ENCODE measurements around the gene SMURF1.

The SMURF1 gene

DNA sequence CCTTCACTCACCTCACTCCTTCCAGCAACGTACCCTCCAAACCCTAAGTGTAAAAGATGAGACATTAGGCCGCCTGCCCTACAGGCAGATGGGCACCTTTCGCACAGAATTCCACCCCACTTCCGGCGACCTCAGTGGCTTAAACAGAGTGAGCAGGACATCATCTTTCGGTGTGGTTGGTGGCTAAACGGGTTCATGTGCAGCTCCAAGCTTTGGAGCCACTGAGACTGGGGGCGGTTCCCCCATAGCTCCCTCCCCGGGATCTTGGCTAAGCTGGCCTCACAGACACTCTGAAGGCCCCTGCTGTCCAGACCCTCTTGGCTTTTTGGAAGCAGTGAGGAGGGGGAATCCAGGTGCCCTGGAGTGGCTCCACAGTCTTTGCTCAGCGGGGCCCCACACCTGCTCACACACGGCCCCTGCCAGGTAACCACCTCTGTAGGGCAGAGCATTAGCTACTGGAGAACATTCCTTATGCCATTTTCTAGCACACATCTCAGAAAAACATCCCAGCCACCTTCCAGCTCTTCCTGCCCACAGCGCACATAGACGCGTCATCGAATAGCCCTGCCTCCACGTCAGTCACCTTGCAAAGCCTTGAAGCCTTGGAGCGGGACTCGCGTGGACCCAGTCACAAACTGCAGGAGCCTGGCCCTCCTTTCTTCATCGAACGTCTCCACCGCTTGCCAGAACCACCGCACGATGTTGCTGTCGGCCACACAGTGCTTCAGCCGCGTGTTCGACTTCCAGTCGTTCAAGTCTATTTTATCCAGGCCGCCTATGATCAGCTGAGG, 108.8 kb downstream of the SMURF1 start:
- Histone ChIP-seq H3K4me1 (no peaks in the 10 kb centered on the region), H3K4me3 (ENCODE audit: low read depth, low read length) (no peak overlapping the region), H3K36me3 (ENCODE audit: control insufficient read depth, insufficient read depth, low read length) (no peaks in the 10 kb centered on the region), H3K27ac (no peak overlapping the region), H3K9me3 (ENCODE audit: control insufficient read depth, low read length) (no peaks in the 10 kb centered on the region), H2AFZ (no peak overlapping the region), H3K27me3 (ENCODE audit: control insufficient read depth, insufficient read depth, low read length) (no peaks in the 10 kb centered on the region), H3K9ac (no peak overlapping the region), H3K79me2 (no peaks in the 10 kb centered on the region), H3K4me2 (ENCODE audit: low read length) (no peak overlapping the region)
- TF ChIP-seq, protein P1, sequence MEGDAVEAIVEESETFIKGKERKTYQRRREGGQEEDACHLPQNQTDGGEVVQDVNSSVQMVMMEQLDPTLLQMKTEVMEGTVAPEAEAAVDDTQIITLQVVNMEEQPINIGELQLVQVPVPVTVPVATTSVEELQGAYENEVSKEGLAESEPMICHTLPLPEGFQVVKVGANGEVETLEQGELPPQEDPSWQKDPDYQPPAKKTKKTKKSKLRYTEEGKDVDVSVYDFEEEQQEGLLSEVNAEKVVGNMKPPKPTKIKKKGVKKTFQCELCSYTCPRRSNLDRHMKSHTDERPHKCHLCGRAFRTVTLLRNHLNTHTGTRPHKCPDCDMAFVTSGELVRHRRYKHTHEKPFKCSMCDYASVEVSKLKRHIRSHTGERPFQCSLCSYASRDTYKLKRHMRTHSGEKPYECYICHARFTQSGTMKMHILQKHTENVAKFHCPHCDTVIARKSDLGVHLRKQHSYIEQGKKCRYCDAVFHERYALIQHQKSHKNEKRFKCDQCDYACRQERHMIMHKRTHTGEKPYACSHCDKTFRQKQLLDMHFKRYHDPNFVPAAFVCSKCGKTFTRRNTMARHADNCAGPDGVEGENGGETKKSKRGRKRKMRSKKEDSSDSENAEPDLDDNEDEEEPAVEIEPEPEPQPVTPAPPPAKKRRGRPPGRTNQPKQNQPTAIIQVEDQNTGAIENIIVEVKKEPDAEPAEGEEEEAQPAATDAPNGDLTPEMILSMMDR (IDR thresholded peaks at IDR 0.05), result no peak

DNA sequence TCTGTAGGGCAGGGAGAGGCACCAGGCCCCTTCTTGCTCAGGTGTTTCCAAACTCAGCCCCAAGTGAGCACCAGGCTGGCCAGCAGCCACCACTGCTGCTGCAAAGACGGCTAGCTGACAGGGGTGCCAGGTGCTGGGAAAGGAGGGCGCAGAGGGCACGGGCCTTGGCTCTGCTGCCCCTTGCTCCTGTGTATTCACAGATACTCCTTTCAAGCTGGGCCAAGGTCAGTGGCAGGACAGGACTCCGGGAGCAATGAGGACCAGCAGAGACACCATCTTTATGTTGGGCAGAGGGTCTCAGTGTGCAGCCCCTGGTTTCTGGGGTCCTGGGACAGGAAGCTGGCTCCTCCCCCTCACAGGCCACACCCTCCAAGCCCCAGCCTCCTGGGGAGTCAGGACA, 110.1 kb downstream of the SMURF1 start:
- Histone ChIP-seq H3K4me1 (no peaks in the 10 kb centered on the region), H3K27ac (no peak overlapping the region), H3K36me3 (ENCODE audit: control insufficient read depth, insufficient read depth, low read length) (no peaks in the 10 kb centered on the region), H3K27me3 (ENCODE audit: control insufficient read depth, insufficient read depth, low read length) (no peaks in the 10 kb centered on the region), H2AFZ (no peak overlapping the region), H3K9ac (no peak overlapping the region), H3K79me2 (no peaks in the 10 kb centered on the region), H3K9me3 (ENCODE audit: control insufficient read depth, low read length) (no peaks in the 10 kb centered on the region), H3K4me3 (ENCODE audit: low read depth, low read length) (no peak overlapping the region), H3K4me2 (ENCODE audit: low read length) (no peak overlapping the region)
- TF ChIP-seq, protein P1 (IDR thresholded peaks at IDR 0.05), result no peak

DNA sequence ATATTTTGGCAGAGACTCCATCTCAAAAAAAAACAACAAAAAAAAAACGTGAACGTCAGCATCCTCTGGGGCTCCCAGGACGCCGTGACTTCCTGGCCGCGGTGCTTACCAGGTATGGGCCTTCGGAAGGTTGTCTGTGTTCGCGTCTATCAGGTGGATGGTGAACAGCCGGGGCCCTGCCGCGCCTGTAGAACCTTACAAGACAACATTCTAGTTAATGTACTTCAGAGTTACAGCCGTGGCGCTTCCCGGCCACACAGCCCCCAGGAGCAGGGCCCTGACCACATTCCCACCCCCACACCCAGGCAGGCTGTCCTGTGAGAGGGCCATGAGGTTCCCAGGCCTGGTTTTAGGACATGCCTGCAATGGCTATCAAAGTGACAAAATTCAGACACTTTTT, 111.0 kb downstream of the SMURF1 start:
- no peak overlapping the region for H3K27ac ChIP-seq
- no peaks in the 10 kb centered on the region for H3K4me1 ChIP-seq
- H3K36me3 ChIP-seq (ENCODE audit: control insufficient read depth, insufficient read depth, low read length), result no peaks in the 10 kb centered on the region
- no peaks in the 10 kb centered on the region for H3K9me3 ChIP-seq (ENCODE audit: control insufficient read depth, low read length)
- TF ChIP-seq, protein P1 (IDR thresholded peaks at IDR 0.05), result no peak
- H3K4me2 ChIP-seq (ENCODE audit: low read length), result no peak overlapping the region
- no peaks in the 10 kb centered on the region for H3K27me3 ChIP-seq (ENCODE audit: control insufficient read depth, insufficient read depth, low read length)
- no peak overlapping the region for H2AFZ ChIP-seq
- no peaks in the 10 kb centered on the region for H3K79me2 ChIP-seq
- H3K4me3 ChIP-seq (ENCODE audit: low read depth, low read length), result no peak overlapping the region
- H3K9ac ChIP-seq, result no peak overlapping the region

DNA sequence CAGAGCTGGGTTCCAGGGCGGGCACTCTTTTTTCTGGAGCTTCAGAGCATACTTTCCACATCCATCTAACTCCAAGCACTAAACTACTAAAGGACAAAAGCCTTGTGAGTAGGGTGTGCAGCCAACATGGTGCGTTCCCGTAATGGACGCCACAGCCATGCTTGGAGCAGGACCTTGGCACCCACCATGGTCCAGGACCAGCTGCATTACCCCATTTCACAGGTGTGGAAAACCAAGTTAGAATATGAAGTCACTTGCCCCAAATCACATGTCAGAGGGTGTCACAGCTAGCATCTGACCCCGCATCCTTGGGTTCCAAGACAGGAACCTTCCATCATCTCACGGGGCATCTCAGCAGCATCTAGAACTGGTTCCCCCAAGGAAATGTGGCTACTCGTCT, 112.4 kb downstream of the SMURF1 start:
- Histone ChIP-seq H3K4me2 (ENCODE audit: low read length) (no peak overlapping the region), H3K9me3 (ENCODE audit: control insufficient read depth, low read length) (no peaks in the 10 kb centered on the region), H3K27ac (peak overlapping the region; percentile 33), H3K27me3 (ENCODE audit: control insufficient read depth, insufficient read depth, low read length) (no peaks in the 10 kb centered on the region), H3K9ac (no peak overlapping the region), H3K36me3 (ENCODE audit: control insufficient read depth, insufficient read depth, low read length) (no peaks in the 10 kb centered on the region), H3K4me3 (ENCODE audit: low read depth, low read length) (no peak overlapping the region), H2AFZ (no peak overlapping the region), H3K79me2 (no peaks in the 10 kb centered on the region), H3K4me1 (no peaks in the 10 kb centered on the region)
- TF ChIP-seq, protein P1 (IDR thresholded peaks at IDR 0.05), result no peak

DNA sequence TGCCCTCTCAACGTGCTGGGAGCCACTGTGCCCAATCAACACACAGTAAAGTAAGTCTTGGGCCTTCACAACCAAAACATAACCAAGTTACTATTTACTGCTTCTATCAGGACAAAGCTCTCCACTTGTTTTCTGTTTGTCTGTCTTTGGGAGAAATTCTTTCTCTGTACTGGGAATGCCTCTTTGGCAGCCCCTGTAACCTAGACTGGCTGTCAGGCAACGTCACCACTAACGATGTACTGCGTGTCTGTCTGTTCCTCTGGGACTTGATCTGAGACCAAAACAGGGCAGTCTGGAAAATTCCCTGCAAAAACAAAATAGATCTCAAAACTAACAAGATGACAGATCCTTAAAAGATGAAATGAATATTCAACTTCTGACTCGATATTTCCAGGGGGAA, 113.0 kb downstream of the SMURF1 start:
- peak overlapping the region; percentile 62 for H3K27ac ChIP-seq
- H3K4me2 ChIP-seq (ENCODE audit: low read length), result no peak overlapping the region
- no peaks in the 10 kb centered on the region for H3K9me3 ChIP-seq (ENCODE audit: control insufficient read depth, low read length)
- TF ChIP-seq, protein P1 (IDR thresholded peaks at IDR 0.05), result no peak
- no peak overlapping the region for H2AFZ ChIP-seq
- H3K36me3 ChIP-seq (ENCODE audit: control insufficient read depth, insufficient read depth, low read length), result no peaks in the 10 kb centered on the region
- no peaks in the 10 kb centered on the region for H3K27me3 ChIP-seq (ENCODE audit: control insufficient read depth, insufficient read depth, low read length)
- H3K4me3 ChIP-seq (ENCODE audit: low read depth, low read length), result no peak overlapping the region
- no peaks in the 10 kb centered on the region for H3K4me1 ChIP-seq
- H3K79me2 ChIP-seq, result no peaks in the 10 kb centered on the region
- H3K9ac ChIP-seq, result no peak overlapping the region

All from parathyroid adenoma (tissue), 2 donors.